Stimulated activated CD8-positive, alpha-beta memory T cell treated with anti-CD3 and anti-CD28 coated beads, Interleukin-12 subunit alpha, Interleukin-12 subunit beta, amount 100 ng/mL, for 1 hour (primary cell): ENCODE measurements around the gene PHLDB3.
"Not testable (repeated sequence)": the region's sequence is repeated elsewhere in the genome, so short reads cannot be mapped to it uniquely, and the experiment has no call there.

Source experiments
- DNase-seq: peaks from one replicate; pipeline ENCODE4 v3.0.0-alpha.2; 2020; ENCODE audit warnings: low read depth

Gene PHLDB3

DNA sequence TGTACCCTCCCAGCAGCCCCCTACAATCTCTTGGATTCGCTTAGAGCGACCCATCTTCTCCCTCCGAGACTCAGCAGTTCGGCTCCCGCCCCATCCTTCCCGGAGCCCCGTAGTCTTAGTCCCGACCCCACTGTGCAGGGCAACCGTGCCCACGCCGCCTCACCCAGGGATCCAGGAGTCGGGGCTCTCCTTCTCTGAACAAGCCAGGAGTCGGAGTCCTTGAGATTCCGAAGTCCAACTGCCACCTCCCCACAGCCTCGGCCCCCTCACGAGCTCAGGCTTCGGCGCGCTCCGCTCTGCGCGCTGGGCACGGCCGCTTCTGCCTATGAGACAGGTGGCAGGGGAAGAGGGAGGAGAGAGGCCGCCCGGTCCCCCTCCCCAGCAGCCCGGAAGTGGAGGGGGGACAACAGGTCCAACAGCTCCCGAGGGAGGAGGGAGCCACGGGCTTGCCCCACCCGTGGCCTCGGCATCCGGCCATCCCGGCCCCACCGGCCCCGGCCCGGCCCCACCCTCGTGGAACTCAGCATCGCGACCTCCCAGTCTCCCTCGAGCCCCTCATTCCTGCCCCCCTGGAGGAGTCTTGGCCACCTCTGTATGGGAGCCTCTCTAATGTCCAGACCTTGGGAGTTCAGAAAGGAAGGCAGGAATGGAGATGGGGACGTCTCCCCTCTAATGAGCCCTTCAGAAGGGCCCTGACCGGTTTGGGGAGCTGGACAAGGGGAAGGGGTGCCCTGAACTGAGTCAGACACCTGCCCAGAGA is at the start of gene PHLDB3:
TSS of gene PHLDB3 (minus strand) at position 321 of the 760 bp plus-strand sequence. CDS start 628 bp downstream, outside the sequence.
- no peak for DNase-seq

DNA sequence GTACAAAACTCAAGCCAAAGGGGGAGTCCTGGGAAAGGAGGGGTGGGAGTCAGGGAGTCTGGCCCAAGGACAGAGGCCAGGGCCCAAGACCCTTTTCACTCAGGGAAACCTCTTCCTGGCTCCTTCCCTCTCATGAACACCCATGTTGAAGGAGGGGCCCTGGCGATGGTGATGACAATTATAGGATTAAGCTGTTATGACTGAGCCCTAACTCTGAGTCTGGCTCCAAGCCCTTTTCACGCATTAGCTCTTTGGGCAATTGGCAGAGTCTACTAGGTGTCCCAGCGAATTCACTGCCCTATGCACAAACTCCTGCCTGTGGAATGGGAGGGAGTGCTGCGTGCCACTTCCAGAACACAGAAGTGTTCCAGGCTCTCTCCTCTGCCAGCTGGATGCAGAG is 49.1 kb upstream of the PHLDB3 start:
- no peak for DNase-seq

DNA sequence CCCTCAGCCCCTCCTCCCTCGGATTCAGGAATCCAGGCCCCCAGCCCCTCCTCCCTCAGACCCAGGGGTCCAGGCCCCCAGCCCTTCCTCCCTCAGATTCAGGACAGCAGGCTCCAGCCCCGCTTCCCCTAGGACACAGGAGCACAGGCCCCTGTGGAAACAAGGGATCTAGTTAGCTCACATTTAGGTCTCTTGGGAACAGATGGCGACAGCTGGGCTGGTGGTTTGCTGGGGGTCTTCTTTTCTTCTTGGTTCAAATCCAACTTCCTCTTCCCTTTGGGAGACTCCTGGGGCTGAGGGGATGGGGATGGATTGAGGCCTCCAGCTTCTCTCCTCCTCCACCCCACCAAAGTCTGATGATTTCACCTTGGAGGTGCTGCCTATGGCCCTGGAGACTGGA is 48.1 kb upstream of the PHLDB3 start:
- DNase-seq: no peak

DNA sequence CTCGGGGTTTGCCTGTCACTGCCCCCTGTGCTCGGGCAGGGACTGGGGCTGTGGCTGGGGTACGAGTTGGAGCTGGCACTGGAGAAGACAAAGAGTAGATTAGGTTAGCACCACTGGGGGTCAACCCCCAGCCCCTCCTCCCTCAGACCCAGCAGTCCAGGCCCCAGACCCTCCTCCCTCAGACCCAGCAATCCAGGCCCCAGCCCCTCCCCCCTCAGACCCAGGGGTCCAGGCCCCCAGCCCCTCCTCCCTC is 47.6 kb upstream of the PHLDB3 start:
- no peak for DNase-seq

DNA sequence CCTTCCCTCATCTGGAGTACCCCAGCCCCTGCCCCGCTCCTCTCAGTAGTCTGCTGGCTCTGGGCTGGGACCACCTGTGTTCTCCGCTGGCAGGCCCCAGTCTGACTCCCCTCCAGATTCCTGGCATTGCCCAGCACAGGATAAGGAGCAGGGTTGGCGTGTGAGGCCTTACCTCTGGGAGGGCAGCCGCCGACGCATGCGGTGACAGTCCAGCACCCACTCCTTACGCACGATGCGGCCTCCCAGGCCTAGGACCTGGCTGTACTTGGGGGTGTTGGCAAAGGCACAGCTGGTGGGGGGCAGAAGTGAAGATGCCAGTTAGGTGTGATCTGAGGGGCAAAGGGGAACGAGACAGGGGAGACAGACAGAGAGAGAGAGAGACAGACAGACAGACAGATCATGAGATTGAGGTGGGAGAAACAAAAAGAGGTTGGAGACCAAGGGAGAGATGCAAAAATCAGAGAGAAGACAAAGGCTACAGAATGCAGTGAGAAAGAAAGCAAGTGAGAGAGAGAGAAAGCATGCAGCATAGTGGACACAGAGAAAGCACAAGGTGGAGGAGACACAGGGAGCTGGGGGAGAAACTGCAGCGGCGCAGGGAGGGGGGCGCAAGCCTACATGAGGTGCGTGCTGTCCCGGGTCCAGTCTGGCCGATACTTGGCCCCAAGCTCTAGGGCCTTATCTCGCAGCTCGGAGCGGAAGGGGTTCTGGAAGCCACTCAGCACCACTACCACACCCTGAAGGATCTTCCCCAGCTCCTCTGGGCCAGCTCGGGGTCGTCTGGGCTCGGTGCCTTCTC is 47.1 kb upstream of the PHLDB3 start:
- no peak for DNase-seq

DNA sequence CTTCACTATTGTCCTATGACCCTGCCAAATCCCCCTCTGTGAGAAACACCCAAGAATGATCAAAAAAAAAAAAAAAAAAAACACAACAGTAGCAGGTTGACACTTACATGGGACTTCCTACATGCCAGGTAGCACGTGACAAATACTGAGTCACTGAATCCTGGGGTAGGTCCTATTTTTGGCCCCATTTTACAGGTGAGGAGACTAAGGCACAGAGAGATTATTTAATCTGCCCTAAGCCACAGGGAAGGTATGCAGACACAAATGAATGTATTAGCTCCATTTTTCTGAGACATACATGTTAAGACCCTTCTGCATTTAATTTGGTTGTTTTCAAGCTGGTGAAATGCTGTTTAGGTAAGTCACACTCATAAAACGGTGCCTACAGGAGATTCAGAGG is 44.2 kb upstream of the PHLDB3 start:
- DNase-seq: no peak

DNA sequence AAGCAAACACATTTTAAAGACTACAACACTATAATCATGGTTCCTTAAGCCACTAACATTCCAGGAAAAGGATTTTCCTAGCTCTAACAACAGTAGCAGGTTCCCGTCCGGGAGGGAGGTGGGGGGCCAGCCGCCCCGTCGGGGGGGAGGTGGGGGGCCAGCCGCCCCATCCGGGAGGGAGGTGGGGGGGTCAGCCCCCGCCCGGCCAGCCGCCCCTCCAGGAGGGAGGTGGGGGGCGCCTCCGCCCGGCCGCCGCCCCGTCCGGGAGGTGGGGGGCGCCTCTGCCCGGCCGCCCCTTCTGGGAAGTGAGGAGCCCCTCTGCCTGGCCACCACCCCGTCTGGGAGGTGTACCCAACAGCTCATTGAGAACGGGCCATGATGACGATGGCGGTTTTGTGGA is 43.4 kb upstream of the PHLDB3 start:
- DNase-seq: not testable (repeated sequence)

DNA sequence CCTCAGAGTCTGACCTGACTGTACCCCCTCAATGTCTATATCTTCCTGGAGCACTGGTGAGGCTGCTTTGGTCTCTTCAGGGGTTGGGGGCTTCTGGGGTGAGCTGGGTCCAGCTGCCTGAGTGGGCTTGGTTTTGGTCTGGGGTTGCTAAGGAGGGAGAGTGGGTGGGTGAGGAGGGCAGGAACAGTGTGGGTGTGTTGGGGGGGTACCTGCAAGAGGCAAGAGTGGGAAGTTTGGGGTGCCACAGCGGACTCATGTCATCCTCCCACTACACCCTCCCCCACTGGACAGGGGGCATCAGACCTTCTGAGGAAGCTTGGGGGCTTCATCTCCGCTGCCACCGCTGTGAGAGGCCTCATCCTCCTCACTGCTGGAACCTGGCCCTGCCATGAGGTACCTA is 42.0 kb upstream of the PHLDB3 start:
- DNase-seq: no peak

DNA sequence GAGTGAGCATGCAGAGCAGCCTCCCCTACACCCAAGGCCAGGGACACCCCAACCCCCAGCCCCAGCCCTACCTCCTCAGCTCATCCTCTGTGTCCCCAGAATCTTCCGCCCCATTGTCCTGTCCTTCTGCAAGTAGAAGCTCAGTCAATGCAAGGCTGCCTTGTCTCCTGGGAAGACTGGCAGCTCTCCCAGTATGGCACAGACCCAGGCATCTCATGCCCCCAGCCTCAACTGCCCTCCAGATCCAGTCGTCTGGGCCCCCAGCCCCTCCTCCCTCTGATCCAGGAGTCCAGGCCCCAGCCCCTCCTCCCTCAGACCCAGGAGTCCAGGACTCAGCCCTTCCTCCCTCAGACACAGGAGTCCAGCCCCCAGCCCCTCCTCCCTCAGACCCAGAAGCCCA is 41.4 kb upstream of the PHLDB3 start:
- no peak for DNase-seq

DNA sequence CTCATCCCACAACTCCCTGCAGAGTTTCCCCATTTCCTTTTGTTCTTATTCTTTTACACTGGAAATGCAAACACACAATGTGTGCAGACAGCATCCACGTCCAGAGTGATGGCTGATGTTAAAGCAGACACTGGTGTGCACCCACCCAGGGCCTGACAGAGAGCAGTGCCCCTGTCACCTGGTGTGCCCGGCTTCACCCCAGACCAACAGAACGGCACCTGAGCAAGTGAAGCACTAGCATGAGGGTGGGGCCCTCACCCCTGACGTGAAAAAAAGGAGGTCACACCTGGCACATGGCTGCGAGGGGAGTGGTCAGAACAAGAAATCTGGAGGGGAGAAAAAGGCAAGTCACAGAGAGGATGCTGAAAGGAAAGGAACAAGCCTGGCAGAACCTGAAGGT is 40.7 kb upstream of the PHLDB3 start:
- DNase-seq: no peak

DNA sequence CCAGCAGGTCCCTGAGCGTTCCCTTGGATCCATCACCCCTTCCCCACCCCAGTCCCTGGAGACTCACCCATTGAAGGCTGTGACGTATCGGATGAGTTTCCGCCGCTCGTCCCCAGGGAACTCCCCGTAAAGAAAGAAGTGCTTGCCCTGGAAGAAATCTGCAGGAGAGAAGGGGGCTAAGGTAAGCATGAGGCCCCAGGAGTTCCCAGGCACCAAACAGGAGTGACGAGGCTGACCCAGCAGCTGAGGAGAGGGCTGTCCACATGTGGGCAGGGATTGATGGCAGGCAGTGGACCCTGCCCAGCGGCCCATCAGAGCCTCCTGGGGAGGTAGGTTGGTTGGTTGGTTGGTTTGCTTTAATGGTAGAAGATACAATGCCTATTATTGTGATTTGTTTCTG is 39.5 kb upstream of the PHLDB3 start:
- DNase-seq: no peak

DNA sequence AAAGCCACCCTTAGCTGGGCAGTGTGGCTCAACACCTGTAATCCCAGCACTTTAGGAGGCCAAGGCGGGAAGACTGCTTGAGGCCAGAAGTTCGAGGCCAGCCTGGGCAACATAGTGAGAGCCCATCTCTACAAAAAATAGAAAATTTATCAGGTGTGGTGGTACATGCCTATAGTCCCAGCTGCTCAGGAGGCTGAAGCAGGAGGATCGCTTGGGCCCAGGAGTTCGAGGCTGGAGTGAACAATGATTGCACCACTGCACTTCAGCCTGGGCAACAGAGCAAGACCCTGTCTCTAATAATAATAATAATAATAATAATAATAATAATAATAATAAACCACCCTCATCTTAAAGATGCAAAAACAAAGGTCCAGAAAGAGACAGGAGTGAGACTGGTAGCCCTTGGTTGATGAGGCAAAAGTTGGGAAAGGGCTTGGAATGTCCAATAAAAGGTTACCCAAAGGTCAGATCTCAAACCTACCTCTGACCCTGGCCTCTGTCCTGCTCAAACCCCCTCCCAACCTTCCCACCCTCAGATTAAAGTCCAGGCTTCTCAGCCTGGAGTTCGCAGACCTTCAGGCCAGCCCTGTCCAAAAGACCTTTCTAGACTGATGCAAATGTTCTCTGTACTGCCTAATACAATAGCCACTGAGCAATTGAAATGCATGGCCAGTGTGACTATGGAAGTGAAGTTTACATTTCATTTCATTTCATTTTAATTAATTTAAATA is 37.5 kb upstream of the PHLDB3 start:
- no peak for DNase-seq

DNA sequence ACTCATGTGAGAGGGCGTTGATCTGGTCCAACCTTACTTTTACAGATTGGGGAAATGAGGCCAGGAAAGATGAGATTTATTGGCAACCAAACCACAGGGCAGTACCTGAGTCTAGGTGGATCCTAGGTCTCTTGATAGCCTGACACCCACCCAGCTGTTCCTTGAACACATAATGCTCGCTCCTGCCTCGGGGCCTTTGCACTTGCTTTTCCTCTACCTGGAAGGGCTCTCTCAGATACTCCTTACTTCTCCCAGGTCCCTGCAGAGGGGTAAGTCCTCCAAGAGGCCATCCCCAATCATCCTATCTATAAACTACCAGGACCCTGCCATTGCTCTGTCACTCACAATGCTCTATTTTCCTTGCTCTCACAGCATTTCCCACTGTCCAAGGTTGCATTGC is 35.8 kb upstream of the PHLDB3 start:
- no peak for DNase-seq

DNA sequence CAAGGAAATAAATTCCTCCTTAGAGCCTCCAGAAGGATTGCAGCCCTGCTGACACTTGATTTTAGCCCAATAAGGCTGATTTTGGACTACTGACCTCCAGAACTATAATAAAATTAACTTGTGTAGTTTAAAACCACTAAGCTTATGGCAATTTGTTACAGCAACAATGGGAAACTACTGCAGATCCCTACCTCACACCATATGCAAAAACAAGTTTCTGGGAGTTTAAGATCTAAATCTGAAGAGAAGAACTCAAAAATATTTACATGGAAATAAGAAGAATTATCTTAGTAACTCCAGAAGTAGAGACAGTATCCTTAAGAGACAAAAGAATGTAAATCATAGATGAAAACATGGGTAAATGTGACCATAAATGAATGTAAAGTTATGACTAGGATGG is 34.4 kb upstream of the PHLDB3 start:
- no peak for DNase-seq

DNA sequence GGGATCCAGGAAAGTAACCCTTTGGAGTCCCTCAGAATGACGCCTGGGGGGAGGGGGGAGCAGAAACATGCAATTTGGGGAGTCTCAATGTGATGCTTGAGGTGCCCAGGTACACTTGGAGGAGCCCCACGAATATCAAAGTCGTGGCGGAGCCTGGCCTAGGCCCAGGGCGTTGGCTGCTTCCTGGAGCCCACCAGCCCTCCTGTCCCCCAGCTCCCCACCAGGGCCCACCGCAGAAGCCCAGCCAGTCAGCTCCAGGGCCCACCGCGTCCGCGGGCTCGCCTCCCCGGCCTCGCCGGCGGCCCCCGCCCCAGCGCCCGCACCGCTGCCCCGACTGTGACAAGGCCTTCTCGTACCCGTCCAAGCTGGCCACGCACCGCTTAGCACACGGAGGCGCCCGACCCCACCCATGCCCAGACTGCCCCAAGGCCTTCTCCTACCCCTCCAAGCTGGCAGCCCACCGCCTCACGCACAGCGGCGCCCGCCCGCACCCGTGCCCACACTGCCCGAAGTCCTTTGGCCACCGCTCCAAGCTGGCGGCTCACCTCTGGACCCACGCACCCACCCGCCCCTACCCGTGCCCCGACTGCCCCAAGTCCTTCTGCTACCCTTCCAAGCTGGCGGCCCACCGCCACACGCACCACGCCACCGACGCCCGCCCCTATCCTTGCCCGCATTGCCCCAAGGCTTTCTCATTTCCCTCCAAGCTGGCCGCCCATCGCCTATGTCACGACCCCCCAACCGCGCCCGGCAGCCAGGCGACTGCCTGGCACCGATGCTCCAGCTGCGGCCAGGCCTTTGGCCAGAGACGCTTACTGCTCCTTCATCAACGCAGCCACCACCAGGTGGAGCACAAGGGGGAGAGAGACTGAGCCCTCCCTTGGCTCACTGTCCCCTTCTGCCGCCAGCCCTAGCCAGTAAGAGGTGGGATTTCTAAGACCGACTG is 30.5 kb upstream of the PHLDB3 start:
- DNase-seq: no peak

DNA sequence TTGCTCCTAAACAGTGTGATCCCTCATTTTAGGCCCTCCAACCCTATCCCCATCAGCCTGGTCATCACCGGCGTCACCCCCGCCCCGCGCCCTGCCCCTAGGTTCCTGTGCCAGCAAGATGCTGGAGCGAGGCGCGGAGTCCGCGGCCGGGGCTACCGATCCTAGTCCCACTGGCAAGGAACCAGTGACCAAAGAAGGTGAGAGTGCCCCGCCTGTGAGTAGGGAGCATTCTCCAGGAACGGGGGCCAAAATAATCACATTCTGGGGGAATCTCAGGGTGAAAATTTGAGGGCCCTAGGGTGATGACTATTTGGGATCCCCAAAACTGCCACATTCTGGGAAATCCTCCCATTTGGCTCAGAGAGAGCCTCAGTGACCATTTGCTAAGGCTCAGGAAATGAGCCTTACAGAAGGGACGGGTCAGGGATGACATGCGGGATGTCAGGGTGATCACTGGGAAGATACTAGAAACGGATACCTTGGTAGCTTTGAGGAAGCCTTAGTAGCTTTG is 29.8 kb upstream of the PHLDB3 start:
- no peak for DNase-seq

DNA sequence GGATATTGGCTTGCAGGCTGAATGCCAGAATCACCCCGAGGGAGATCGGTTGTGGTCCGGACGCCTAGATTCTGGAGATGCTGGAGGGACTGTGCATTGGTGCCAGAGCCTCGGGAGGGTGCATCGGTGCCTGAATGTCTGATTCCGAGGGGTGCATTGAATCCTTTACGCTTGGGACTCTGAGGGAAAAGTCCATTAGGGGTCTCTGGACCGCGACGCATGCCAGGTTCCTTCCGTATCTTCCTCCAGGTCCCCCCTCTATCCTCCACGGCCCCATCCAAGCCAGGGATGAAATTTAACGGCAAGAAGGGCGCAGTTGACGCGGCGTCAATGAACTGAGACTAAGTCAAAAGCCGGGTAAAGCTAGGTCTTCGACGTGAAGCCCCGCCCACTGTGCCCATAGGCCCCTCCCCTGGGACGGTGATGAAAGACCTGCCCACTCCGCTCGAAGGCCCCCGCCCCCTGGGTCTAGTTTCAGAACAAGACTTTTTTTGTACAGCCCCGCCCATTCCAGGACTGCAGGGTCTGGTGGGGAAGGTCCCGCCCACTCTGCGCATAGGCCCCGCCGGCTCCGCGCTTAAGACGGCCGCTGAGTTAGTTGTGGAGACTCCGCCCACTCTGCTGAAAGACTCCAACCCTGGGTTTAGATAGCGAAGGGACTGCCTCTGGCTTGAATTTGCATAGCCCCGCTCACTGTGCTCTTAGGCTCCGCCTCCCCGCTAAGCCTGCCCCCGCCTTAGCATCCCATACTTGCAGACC is 29.2 kb upstream of the PHLDB3 start:
- peak; percentile 84 for DNase-seq

DNA sequence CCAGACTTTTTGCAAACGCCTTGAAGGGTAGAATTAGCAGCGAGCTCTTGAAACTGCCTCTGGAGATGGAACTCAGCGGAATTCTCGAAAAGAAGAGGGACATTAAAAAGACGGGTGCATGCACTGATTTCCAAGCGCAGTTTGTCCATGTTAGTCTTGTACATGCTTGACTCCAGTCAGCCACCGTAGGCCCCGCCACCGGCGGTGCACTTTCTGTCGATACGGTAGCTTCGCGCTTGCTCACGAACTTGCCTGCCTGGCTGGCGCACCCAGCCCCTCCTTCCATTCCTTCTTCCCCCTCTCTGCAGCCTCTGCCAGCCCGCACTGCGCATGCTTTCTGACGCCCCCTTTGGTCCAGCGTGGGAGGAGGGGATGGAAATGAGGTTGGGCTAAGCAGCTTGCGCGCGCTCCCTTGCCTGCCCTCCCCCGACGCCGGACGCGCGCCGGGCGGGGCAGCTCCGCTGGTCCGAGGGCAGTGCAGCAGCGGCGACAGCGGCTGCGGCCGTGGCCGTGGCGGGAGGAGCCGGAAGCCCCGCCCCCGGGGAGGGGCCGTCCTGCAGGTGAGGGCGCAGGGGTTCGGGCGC is 28.5 kb upstream of the PHLDB3 start, which contains the start of gene ZNF575:
TSS of gene ZNF575 (plus strand) at position 227 of the 584 bp plus-strand sequence. CDS start 1,235 bp downstream, outside the sequence.
- peak; percentile 71 for DNase-seq

DNA sequence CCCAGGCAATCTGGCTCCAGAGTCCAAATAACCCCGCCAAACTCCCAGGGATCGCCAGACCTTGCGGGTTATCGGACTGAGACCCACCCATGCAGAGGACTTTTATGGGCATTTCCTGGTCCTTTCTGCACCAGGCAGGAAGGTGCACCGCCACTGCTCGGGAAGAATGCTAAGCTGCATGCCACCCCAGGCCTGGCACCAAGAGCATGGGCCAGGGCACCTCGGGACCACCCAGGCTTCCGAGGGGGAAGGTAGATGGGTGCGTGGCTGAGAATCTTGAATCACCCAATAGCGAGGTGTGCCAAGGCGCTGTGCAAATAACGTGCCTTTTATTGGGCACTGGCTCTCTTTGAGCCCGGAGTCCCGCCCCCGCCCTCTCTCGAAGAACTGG is 28.0 kb upstream of the PHLDB3 start:
- DNase-seq: no peak

DNA sequence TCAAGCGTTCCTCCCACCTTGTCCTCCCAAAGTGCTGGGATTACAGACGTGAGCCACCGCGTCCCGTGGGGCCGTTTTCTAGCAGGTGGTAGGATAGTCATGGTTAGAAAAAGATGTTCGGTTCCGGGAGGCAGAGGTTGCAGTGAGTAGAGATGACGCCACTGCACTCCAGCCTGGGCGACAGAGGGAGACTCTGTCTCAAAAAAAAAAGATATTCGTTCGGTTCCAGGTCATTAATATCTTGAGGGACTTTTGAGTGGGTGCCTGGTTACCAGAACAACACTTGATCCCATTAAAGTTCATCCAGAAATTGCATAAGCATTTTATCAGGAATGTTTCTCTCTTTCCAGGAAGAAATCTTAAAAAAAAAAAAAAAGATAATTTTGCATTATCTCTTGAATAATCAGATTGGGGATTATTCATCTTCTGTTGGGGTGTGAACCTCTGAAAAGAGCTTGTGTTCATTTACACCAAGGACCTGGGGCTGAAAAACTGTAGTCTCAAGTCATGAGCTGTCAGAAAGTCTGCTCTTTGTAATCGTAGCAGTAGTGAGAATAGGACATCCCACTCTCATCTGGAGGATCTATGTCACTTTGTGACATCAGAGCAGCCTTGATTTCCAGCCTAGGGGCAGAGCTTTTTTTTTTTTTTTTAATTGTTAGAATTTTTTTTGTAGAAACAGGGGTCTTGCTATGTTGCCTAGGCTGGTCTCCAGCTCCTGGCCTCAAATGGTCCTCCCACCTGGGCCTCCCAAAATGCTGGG is 23.5 kb upstream of the PHLDB3 start:
- no peak for DNase-seq
